B cell (primary cell): ENCODE measurements around the gene TRPC4AP. TPM values are rescaled to one million over a fixed set of nuclear protein-coding genes. Genes with fewer than 3 reads are reported as not detected.

ENCODE experiments used
- ATAC-seq: fragments of 200-7000 bp; cut with Tn5 transposase; one replicate; pipeline ENCODE4 v1.10.0; 2021; ENCODE audit warnings: low read depth, mild to moderate bottlenecking, moderate number of reproducible peaks, moderate library complexity
- CTCF ChIA-PET: fragments of 350-600 bp; sonication (Branson Sonifier 250); formaldehyde crosslinking; loops from one replicate; lab custom pipeline; 2021; ENCODE audit warnings: antibody characterized with exemption, inconsistent platforms; lab: Charles Lee
- POLR2A ChIA-PET: fragments of 350-600 bp; sonication (Branson Sonifier 250); formaldehyde crosslinking; loops from one replicate; lab custom pipeline; 2021; ENCODE audit warnings: antibody characterized with exemption; lab: Charles Lee
- DNase-seq: peaks from one replicate; pipeline ENCODE4 v3.0.0; 2013
- H2AFZ ChIP-seq: 2 replicates; pipeline ENCODE4 v1.6.1; 2012; ENCODE audit warnings: mild to moderate bottlenecking, low read depth, low read length; ENCODE audit not compliant: insufficient read depth, poor library complexity, severe bottlenecking
- H3K27ac ChIP-seq, 2 donors: 1 replicate in 1 of 2; 2 replicates in 1 of 2; pipeline ENCODE4 v1.5.1; 2012 to 2013; ENCODE audit warnings: low read length in 2 of 2, mild to moderate bottlenecking in 2 of 2, moderate library complexity in 1 of 2
- H3K27me3 ChIP-seq, 4 experiments: fragments of 200-600 bp in 1 of 4; sonication (generic) in 1 of 4; replicated peaks in 1 of 4; 1 replicate in 2 of 4; 2 replicates in 2 of 4; pipeline versions ENCODE4 v1.6.1 to v1.7.0; 2013 to 2016; ENCODE audit warnings: low read length in 3 of 4, mild to moderate bottlenecking in 2 of 4, mixed read lengths in 1 of 4, moderate library complexity in 1 of 4; ENCODE audit not compliant: insufficient read depth in 4 of 4, control insufficient read depth in 3 of 4; ENCODE audit errors: control extremely low read depth in 1 of 4
- H3K36me3 ChIP-seq, 2 experiments: replicated peaks in 1 of 2; 1 replicate in 1 of 2; 2 replicates in 1 of 2; pipeline versions ENCODE4 v1.6.1 to v1.7.1; 2013; ENCODE audit warnings: low read length in 1 of 2; ENCODE audit not compliant: insufficient read depth in 2 of 2, control insufficient read depth in 1 of 2; ENCODE audit errors: control extremely low read depth in 1 of 2, extremely low read depth in 1 of 2
- H3K4me1 ChIP-seq, 2 donors: fragments of 200-600 bp in 1 of 2; sonication (generic) in 1 of 2; 1 replicate in 1 of 2; 2 replicates in 1 of 2; pipeline versions ENCODE4 v1.5.1 to v1.6.1; 2013 to 2017; ENCODE audit warnings: low read length in 2 of 2; ENCODE audit not compliant: control insufficient read depth in 2 of 2, insufficient read depth in 2 of 2
- H3K4me2 ChIP-seq: replicated peaks from 2 replicates; pipeline ENCODE3; 2012; ENCODE audit warnings: mild to moderate bottlenecking, low read depth, low read length; ENCODE audit not compliant: poor library complexity, severe bottlenecking
- H3K4me3 ChIP-seq, 5 experiments: fragments of 200-600 bp in 1 of 5; sonication (generic) in 1 of 5; 1 replicate in 3 of 5; 2 replicates in 2 of 5; pipeline versions ENCODE4 v1.5.1 to v1.7.0; 2011 to 2016; ENCODE audit warnings: low read length in 4 of 5, mild to moderate bottlenecking in 4 of 5, low read depth in 2 of 5, control low read depth in 1 of 5, moderate library complexity in 1 of 5; ENCODE audit not compliant: insufficient read depth in 1 of 5; ENCODE audit errors: control extremely low read depth in 1 of 5, extremely low read depth in 1 of 5
- H3K79me2 ChIP-seq: fragments of 200-600 bp; sonication (generic); one replicate; pipeline ENCODE4 v1.6.0; 2016; ENCODE audit warnings: low read length; ENCODE audit not compliant: control insufficient read depth, insufficient read depth
- H3K9ac ChIP-seq: fragments of 200-600 bp; sonication (generic); 2 replicates; pipeline ENCODE4 v1.6.1; 2017; ENCODE audit warnings: mild to moderate bottlenecking, low read length, moderate library complexity
- H3K9me3 ChIP-seq, 3 donors: one replicate each; pipeline versions ENCODE4 v1.6.1 to v1.7.1; 2013; ENCODE audit warnings: low read length in 2 of 3; ENCODE audit not compliant: control insufficient read depth in 2 of 3, insufficient read depth in 1 of 3; ENCODE audit errors: control extremely low read depth in 1 of 3
- H4K20me1 ChIP-seq: 2 replicates; pipeline ENCODE4 v1.6.0; 2012; ENCODE audit warnings: mild to moderate bottlenecking, low read length; ENCODE audit not compliant: insufficient read depth, control insufficient read depth, poor library complexity, severe bottlenecking
- H3K27ac Mint-ChIP-seq: one replicate; pipeline ENCODE4 v1.8.0; 2021; ENCODE audit warnings: mixed read lengths
- H3K27me3 Mint-ChIP-seq: one replicate; pipeline ENCODE4 v1.8.0; 2021; ENCODE audit warnings: mixed read lengths
- H3K4me1 Mint-ChIP-seq: one replicate; pipeline ENCODE4 v1.8.0; 2021; ENCODE audit warnings: mixed read lengths
- H3K4me3 Mint-ChIP-seq: one replicate; pipeline ENCODE4 v1.8.0; 2021; ENCODE audit warnings: mixed read lengths
- H3K9me3 Mint-ChIP-seq: one replicate; pipeline ENCODE4 v1.8.0; 2022; ENCODE audit warnings: mixed read lengths; ENCODE audit not compliant: insufficient read depth
- CTCF ChIP-seq: fragments of 200-600 bp; IDR thresholded peaks from one replicate; pipeline ENCODE4 v1.8.0; 2022; ENCODE audit warnings: antibody characterized with exemption, mild to moderate bottlenecking
- EZH2 ChIP-seq: IDR thresholded peaks from 2 replicates; pipeline ENCODE4 v1.6.1; 2012; ENCODE audit warnings: borderline replicate concordance, low read depth, mild to moderate bottlenecking, moderate library complexity, low read length; ENCODE audit not compliant: insufficient read depth, poor library complexity, severe bottlenecking
- WGBS: methylation state at CpG from one replicate; pipeline ENCODE4 v1.1.5; 2013; ENCODE audit warnings: missing lambda C conversion rate; ENCODE audit not compliant: insufficient coverage; 5-methylcytosine and 5-hydroxymethylcytosine counted together
- intact Hi-C: fragments of 100-400 bp; cut with micrococcal nuclease; formaldehyde crosslinking; loops from one replicate; pipeline ENCODE4 v1.10.0; 2022
- polyA plus RNA-seq: library from polyadenylated mRNA; depleted of rRNA; stranded (reverse); fragments of >200 nt; gene quantifications from 2 replicates; pipeline ENCODE4 v1.2.3, GENCODE V29; 2012
- total RNA-seq, 2 donors: library from RNA; stranded (reverse); fragments of 120-200 nt in 1 of 2; gene quantifications; 1 replicate in 1 of 2; 2 replicates in 1 of 2; pipeline versions ENCODE4 v1.2.3 to v1.2.4, GENCODE V29; 2013 to 2022

TRPC4AP gene
- total and polyA plus RNA-seq, 2 donors (not counting 1 experiment from before 2014, with no cell fraction given), result 62.5 to 73.2 TPM

DNA sequence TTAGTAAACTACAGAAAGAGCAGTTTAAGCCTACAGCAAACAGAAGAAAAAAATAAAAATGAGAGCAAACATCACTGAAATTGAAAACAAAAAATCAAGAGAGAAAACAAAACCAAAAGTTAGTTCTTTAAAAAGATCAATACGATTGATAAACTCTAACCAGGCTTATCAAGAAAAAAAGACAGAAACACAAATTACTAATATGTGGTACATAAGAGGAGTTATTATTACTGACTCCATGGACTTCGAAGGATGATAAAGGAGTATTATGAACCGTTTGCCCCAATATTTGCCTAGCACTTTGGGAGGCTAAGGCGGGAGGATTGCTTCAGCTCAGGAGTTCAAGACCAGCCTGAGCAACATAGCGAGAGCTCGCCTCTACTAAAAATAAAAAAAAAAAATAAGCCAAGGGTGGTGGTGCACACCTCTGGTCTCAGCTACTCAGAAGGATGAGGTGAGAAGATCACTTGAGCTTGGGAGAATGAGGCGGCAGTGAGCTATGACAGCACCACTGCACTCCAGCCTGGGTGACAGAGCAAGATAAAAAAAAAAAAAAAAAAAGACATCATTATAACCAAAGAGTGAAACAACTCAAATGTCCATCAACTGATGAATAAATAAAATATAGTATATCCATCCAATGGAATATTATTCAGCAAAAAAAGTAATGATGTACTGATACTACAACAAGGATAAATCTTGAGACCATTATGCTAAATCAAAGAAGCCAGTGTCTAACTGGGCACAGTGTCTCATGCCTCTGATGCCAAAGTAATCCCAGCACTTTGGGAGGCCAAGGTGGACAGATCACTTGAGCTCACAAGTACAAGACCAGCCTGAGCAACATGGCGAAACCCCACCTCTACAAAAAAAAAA is 12.9 kb downstream of the TRPC4AP start:
- Mint-ChIP-seq H3K27ac (no peak overlapping the region), H3K4me3 (no peak overlapping the region), H3K9me3 (no peaks in the 10 kb centered on the region), H3K4me1 (peaks cover 15% of the 10 kb centered on the region), H3K27me3 (no peaks in the 10 kb centered on the region)
- WGBS, result 90% methylated on average over 2 of the region's 8 CpGs
- TF ChIP-seq CTCF (no peak), EZH2 (no peak)
- no peak for DNase-seq
- Histone ChIP-seq H3K27me3 (no peaks in the 10 kb centered on the region), H3K79me2 (peaks cover 76% of the 10 kb centered on the region), H3K4me3 (no peak overlapping the region), H3K27ac (no peak overlapping the region), H3K4me2 (no peak overlapping the region), H4K20me1 (peaks cover 70% of the 10 kb centered on the region), H3K9me3 (no peaks in the 10 kb centered on the region), H3K4me1 (no peaks in the 10 kb centered on the region), H3K9ac (no peak overlapping the region), H2AFZ (no peak overlapping the region), H3K36me3 (peaks cover 10 to 17% of the 10 kb centered on the region in 2 experiments)
- ATAC-seq, result no peak
- CTCF ChIA-PET, result no interaction called here
- intact Hi-C loops, result no loop called here
- POLR2A ChIA-PET, result no interaction called here

- H3K4me1 Mint-ChIP-seq, result peaks cover 15% of the 10 kb centered on the region
- H3K79me2 ChIP-seq, result peaks cover 62% of the 10 kb centered on the region
These were observed 14.7 kb downstream of the TRPC4AP start for GRCh38 chr20:35077872-35078271.

More at GRCh38 chr20:35077872-35078271, 14.7 kb downstream of the TRPC4AP start:
- no peaks in the 10 kb centered on the region for H3K27me3 Mint-ChIP-seq
- H3K27ac Mint-ChIP-seq, result no peak overlapping the region
- WGBS, result 92% methylated on average over 2 of the region's 5 CpGs
- DNase-seq, result no peak
- peaks cover 10 to 17% of the 10 kb centered on the region in 2 experiments for H3K36me3 ChIP-seq
- no peak overlapping the region for H3K4me3 Mint-ChIP-seq
- H3K27ac ChIP-seq, result no peak overlapping the region
- ChIA-PET CTCF (no interaction called here), POLR2A (no interaction called here)
- peaks cover 58% of the 10 kb centered on the region for H4K20me1 ChIP-seq
- H3K9me3 Mint-ChIP-seq, result no peaks in the 10 kb centered on the region
- intact Hi-C loops, result no loop called here
- H3K9ac ChIP-seq, result no peak overlapping the region
- H3K4me3 ChIP-seq, result no peak overlapping the region
- no peak for TF ChIP-seq CTCF
- no peak for TF ChIP-seq EZH2
- no peaks in the 10 kb centered on the region for H3K27me3 ChIP-seq
- H3K9me3 ChIP-seq, result no peaks in the 10 kb centered on the region
- H2AFZ ChIP-seq, result no peak overlapping the region
- no peak for ATAC-seq
- H3K4me1 ChIP-seq, result no peaks in the 10 kb centered on the region
- no peak overlapping the region for H3K4me2 ChIP-seq
